ENCODE measurements around the gene TMEM170B.

- TF ChIP-seq CTCF (IDR thresholded peaks at IDR 0.05) (no peak), AR (CRISPR knock-in tag; IDR thresholded peaks at IDR 0.05) (no peak), ZNF232 (CRISPR knock-in tag; IDR thresholded peaks at IDR 0.05) (no peak), NR2C2 (CRISPR knock-in tag; IDR thresholded peaks at IDR 0.05) (no peak), STAT6 (CRISPR knock-in tag; conservative IDR thresholded peaks at IDR 0.05; ENCODE audit: low read depth) (no peak)
Observed at GRCh38 chr6:11596640-11597237, 59.2 kb downstream of the TMEM170B start.
